HEK293 (cell line): ENCODE measurements around the gene NOP9.

Experiments used
- CTCF ChIA-PET: fragments of 350-600 bp; formaldehyde crosslinking; extraction: SDS; loops from one replicate; lab custom pipeline; 2021; ENCODE audit warnings: antibody characterized with exemption; lab: Yijun Ruan, JAX
- POLR2A ChIA-PET: fragments of 300-600 bp; formaldehyde crosslinking; extraction: SDS; loops from one replicate; lab custom pipeline; 2020; ENCODE audit warnings: antibody characterized with exemption, inconsistent platforms; lab: Yijun Ruan, JAX
- H3K27ac ChIP-seq: fragments of 200-500 bp; sonication (Bioruptor generic); 2 replicates; pipeline ENCODE4 v1.5.1; 2014; ENCODE audit warnings: low read depth, low read length, control low read depth, inconsistent platforms; ENCODE audit errors: extremely low read depth
- H3K36me3 ChIP-seq, 2 experiments: fragments of 200-500 bp in 1 of 2; sonication (Bioruptor generic) in 1 of 2; 1 replicate in 1 of 2; 2 replicates in 1 of 2; pipeline ENCODE4 v1.5.1; 2014 to 2017; ENCODE audit warnings: inconsistent platforms in 2 of 2, low read length in 2 of 2; ENCODE audit not compliant: control insufficient read depth in 2 of 2, insufficient read depth in 1 of 2
- H3K4me1 ChIP-seq: fragments of 200-500 bp; sonication (Bioruptor generic); 2 replicates; pipeline ENCODE4 v1.5.1; 2014; ENCODE audit warnings: mild to moderate bottlenecking, low read length, inconsistent platforms; ENCODE audit not compliant: control insufficient read depth, insufficient read depth
- H3K4me3 ChIP-seq: 2 replicates; pipeline ENCODE4 v1.5.1; 2011; ENCODE audit warnings: low read depth, mild to moderate bottlenecking, control low read depth, low read length, moderate library complexity
- H3K9me3 ChIP-seq: fragments of 200-500 bp; sonication (Bioruptor generic); 2 replicates; pipeline ENCODE4 v1.5.1; 2014; ENCODE audit warnings: low read depth, low read length, inconsistent platforms; ENCODE audit not compliant: control insufficient read depth, insufficient read depth
- GFI1B ChIP-seq: fragments of 450-650 bp; formaldehyde crosslinking; IDR thresholded peaks from 2 replicates; pipeline ENCODE4 v1.5.1; 2016; ENCODE audit warnings: missing biosample characterization, missing genetic modification characterization
- MZF1 ChIP-seq: fragments of 450-650 bp; formaldehyde crosslinking; IDR thresholded peaks from 2 replicates; pipeline ENCODE4 v1.5.1; 2017; ENCODE audit warnings: missing biosample characterization, missing genetic modification characterization, borderline replicate concordance
- SALL2 ChIP-seq: fragments of 450-650 bp; formaldehyde crosslinking; IDR thresholded peaks from 2 replicates; pipeline ENCODE4 v1.5.0; 2017; ENCODE audit warnings: missing biosample characterization, mild to moderate bottlenecking, missing genetic modification characterization, borderline replicate concordance
- SCRT1 ChIP-seq: fragments of 450-650 bp; formaldehyde crosslinking; IDR thresholded peaks from 2 replicates; pipeline ENCODE4 v1.5.1; 2016; ENCODE audit warnings: missing biosample characterization, missing genetic modification characterization, borderline replicate concordance
- ZEB2 ChIP-seq: fragments of 450-650 bp; formaldehyde crosslinking; IDR thresholded peaks from 2 replicates; pipeline ENCODE4 v1.5.1; 2016; ENCODE audit warnings: missing biosample characterization, missing genetic modification characterization
- ZFP37 ChIP-seq: fragments of 450-650 bp; formaldehyde crosslinking; IDR thresholded peaks from 2 replicates; pipeline ENCODE4 v1.5.1; 2016; ENCODE audit warnings: missing biosample characterization, missing genetic modification characterization
- ZNF10 ChIP-seq: fragments of 450-650 bp; formaldehyde crosslinking; IDR thresholded peaks from 2 replicates; pipeline ENCODE4 v1.5.1; 2017; ENCODE audit warnings: missing biosample characterization, missing genetic modification characterization
- ZNF174 ChIP-seq: fragments of 450-650 bp; formaldehyde crosslinking; IDR thresholded peaks from 2 replicates; pipeline ENCODE4 v1.5.0; 2017; ENCODE audit warnings: missing biosample characterization, mild to moderate bottlenecking, missing genetic modification characterization
- ZNF221 ChIP-seq: fragments of 450-650 bp; formaldehyde crosslinking; IDR thresholded peaks from 2 replicates; pipeline ENCODE4 v1.5.1; 2017; ENCODE audit warnings: missing biosample characterization, missing genetic modification characterization, borderline replicate concordance
- ZNF274 ChIP-seq, 2 experiments: fragments of 200-500 bp in 1 of 2; fragments of 450-650 bp in 1 of 2; sonication (Bioruptor generic) in 1 of 2; formaldehyde crosslinking in 1 of 2; IDR thresholded peaks; 2 replicates each; pipeline versions ENCODE4 v1.5.1 to v1.6.1; 2014 to 2016; ENCODE audit warnings: borderline replicate concordance in 1 of 2, inconsistent platforms in 1 of 2, low read length in 1 of 2, missing biosample characterization in 1 of 2, missing genetic modification characterization in 1 of 2
- ZNF580 ChIP-seq: fragments of 450-650 bp; formaldehyde crosslinking; IDR thresholded peaks from 2 replicates; pipeline ENCODE4 v1.5.1; 2016; ENCODE audit warnings: missing biosample characterization, missing genetic modification characterization
- ZNF629 ChIP-seq: fragments of 450-650 bp; formaldehyde crosslinking; IDR thresholded peaks from 2 replicates; pipeline ENCODE4 v1.5.1; 2017; ENCODE audit warnings: missing biosample characterization, missing genetic modification characterization
- ZNF639 ChIP-seq: fragments of 450-650 bp; formaldehyde crosslinking; IDR thresholded peaks from 2 replicates; pipeline ENCODE4 v1.5.1; 2016; ENCODE audit warnings: missing biosample characterization, missing genetic modification characterization
- ZNF654 ChIP-seq: fragments of 450-650 bp; formaldehyde crosslinking; IDR thresholded peaks from 2 replicates; pipeline ENCODE4 v1.5.1; 2016; ENCODE audit warnings: low read depth, missing biosample characterization, missing genetic modification characterization
- ZNF776 ChIP-seq: fragments of 450-650 bp; formaldehyde crosslinking; IDR thresholded peaks from 2 replicates; pipeline ENCODE4 v1.5.0; 2017; ENCODE audit warnings: missing biosample characterization, missing genetic modification characterization, borderline replicate concordance
- ZNF777 ChIP-seq: fragments of 450-650 bp; formaldehyde crosslinking; IDR thresholded peaks from 2 replicates; pipeline ENCODE4 v1.5.1; 2017; ENCODE audit warnings: missing biosample characterization, missing genetic modification characterization, borderline replicate concordance
- TF ChIP-seq, protein P1 (sequence below): fragments of 450-650 bp; formaldehyde crosslinking; IDR thresholded peaks from 2 replicates; pipeline ENCODE4 v1.5.1; 2016; ENCODE audit warnings: missing biosample characterization, missing genetic modification characterization
- TF ChIP-seq, protein P2 (sequence below): fragments of 450-650 bp; formaldehyde crosslinking; IDR thresholded peaks from 2 replicates; pipeline ENCODE4 v1.5.1; 2016; ENCODE audit warnings: missing biosample characterization, missing genetic modification characterization
- TF ChIP-seq, protein P3 (sequence below): fragments of 450-650 bp; formaldehyde crosslinking; optimal IDR thresholded peaks from 2 replicates; pipeline ENCODE3; 2016; ENCODE audit warnings: missing biosample characterization, mild to moderate bottlenecking, missing genetic modification characterization
- TF ChIP-seq, protein P4 (sequence below): fragments of 450-650 bp; formaldehyde crosslinking; IDR thresholded peaks from 2 replicates; pipeline ENCODE4 v1.5.1; 2016; ENCODE audit warnings: missing biosample characterization, missing genetic modification characterization

NOP9 gene

DNA sequence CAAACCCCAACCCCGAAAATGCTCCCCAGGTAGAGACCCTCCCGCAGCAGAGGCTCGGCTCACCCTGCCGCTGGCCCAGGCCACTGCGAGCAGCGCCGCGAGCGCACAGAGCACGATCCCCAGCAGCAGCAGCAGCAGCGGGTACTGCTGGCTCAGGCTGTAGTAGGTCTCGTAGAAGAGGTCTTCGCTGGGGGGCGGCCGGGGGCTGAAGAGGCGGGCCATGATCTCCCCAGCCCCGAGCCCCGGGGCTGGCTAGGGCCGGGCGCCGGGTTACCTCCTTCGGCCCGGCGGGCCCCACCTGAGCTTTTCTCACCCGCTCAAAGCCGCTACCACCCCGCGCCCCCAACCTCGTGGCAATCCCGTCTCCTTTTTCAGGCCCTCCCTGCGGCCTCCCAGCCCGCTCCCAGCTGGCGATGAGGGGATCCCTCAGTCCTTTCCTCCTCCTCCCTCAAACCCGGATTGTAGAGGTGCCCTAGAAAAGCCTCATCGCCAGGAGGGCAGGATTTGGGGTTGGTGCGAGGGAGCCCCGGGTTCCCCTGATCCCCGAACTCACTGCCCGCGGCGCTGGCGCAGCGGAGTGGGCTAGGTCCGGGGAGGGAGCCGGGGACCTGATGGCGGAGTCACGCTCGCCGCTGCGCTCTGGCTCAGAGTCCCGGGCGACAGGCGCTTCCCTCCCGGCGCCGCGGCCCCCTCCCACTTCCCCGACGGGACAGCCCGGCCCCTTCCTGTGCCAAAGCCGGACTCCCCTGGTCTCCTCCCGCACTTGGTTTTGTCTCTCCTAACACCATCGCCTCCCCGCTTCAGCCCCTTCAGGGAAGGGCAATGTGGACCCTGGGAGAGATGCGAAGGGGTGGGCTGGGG, 35.0 kb downstream of the NOP9 start, which contains the start of gene ADCY4:
TSS of gene ADCY4 (minus strand) at position 641 of the 861 bp plus-strand sequence. CDS start at position 222, 419 bp downstream.
- H3K4me1 ChIP-seq: peaks cover 4% of the 10 kb centered on the region; the same call in 1 of the 2 replicates
- no peak within 1 kb of the TSS for H3K27ac ChIP-seq
- ChIA-PET CTCF (interaction anchor here (0.7 to 16.9 kb wide), 16 partner anchors 10 to 107 kb away, joined by 3 to 468 read pairs (median 9); partner anchors contain the start of genes CBLN3, KHNYN and TINF2), POLR2A (interaction anchor here (1.8 to 2.7 kb wide), 2 partner anchors 97 to 101 kb away, joined by 10 to 21 read pairs; no protein-coding TSS in a partner anchor)
- TF ChIP-seq ZNF776 (tag by site-specific recombination) (no peak), MZF1 (tag by site-specific recombination) (no peak), ZNF654 (tag by site-specific recombination) (no peak), ZNF274 (IDR thresholded peaks at IDR 0.05; ENCODE audit: low read length) (no peak), ZNF274 (tag by site-specific recombination; IDR thresholded peaks at IDR 0.05; ENCODE audit: borderline replicate concordance) (no peak), SALL2 (no peak), ZNF629 (no peak), ZNF10 (tag by site-specific recombination) (no peak)
- TF ChIP-seq, protein P1, sequence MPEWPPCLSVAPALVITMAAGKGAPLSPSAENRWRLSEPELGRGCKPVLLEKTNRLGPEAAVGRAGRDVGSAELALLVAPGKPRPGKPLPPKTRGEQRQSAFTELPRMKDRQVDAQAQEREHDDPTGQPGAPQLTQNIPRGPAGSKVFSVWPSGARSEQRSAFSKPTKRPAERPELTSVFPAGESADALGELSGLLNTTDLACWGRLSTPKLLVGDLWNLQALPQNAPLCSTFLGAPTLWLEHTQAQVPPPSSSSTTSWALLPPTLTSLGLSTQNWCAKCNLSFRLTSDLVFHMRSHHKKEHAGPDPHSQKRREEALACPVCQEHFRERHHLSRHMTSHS (tag by site-specific recombination): no peak
- TF ChIP-seq, protein P2, sequence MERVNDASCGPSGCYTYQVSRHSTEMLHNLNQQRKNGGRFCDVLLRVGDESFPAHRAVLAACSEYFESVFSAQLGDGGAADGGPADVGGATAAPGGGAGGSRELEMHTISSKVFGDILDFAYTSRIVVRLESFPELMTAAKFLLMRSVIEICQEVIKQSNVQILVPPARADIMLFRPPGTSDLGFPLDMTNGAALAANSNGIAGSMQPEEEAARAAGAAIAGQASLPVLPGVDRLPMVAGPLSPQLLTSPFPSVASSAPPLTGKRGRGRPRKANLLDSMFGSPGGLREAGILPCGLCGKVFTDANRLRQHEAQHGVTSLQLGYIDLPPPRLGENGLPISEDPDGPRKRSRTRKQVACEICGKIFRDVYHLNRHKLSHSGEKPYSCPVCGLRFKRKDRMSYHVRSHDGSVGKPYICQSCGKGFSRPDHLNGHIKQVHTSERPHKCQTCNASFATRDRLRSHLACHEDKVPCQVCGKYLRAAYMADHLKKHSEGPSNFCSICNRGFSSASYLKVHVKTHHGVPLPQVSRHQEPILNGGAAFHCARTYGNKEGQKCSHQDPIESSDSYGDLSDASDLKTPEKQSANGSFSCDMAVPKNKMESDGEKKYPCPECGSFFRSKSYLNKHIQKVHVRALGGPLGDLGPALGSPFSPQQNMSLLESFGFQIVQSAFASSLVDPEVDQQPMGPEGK (tag by site-specific recombination): no peak
- TF ChIP-seq, protein P3, sequence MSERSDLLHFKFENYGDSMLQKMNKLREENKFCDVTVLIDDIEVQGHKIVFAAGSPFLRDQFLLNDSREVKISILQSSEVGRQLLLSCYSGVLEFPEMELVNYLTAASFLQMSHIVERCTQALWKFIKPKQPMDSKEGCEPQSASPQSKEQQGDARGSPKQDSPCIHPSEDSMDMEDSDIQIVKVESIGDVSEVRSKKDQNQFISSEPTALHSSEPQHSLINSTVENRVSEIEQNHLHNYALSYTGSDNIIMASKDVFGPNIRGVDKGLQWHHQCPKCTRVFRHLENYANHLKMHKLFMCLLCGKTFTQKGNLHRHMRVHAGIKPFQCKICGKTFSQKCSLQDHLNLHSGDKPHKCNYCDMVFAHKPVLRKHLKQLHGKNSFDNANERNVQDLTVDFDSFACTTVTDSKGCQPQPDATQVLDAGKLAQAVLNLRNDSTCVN (tag by site-specific recombination): no peak
- TF ChIP-seq, protein P4, sequence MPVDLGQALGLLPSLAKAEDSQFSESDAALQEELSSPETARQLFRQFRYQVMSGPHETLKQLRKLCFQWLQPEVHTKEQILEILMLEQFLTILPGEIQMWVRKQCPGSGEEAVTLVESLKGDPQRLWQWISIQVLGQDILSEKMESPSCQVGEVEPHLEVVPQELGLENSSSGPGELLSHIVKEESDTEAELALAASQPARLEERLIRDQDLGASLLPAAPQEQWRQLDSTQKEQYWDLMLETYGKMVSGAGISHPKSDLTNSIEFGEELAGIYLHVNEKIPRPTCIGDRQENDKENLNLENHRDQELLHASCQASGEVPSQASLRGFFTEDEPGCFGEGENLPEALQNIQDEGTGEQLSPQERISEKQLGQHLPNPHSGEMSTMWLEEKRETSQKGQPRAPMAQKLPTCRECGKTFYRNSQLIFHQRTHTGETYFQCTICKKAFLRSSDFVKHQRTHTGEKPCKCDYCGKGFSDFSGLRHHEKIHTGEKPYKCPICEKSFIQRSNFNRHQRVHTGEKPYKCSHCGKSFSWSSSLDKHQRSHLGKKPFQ (tag by site-specific recombination): no peak
- H3K4me3 ChIP-seq: no peak within 1 kb of the TSS
- H3K36me3 ChIP-seq: no peaks in the 10 kb centered on the region
- no peaks in the 10 kb centered on the region for H3K9me3 ChIP-seq

GRCh38 chr14:24335461-24336171, 36.0 kb downstream of the NOP9 start:
- no peak for TF ChIP-seq ZNF777 (tag by site-specific recombination)
- TF ChIP-seq, protein P3 (tag by site-specific recombination): no peak
- TF ChIP-seq ZNF221 (tag by site-specific recombination): no peak
- no peak for TF ChIP-seq ZFP37
- no peak for TF ChIP-seq SCRT1 (tag by site-specific recombination)
- TF ChIP-seq ZEB2 (tag by site-specific recombination): no peak
- no peak for TF ChIP-seq ZNF639 (tag by site-specific recombination)
- no peak for TF ChIP-seq ZNF580 (tag by site-specific recombination)
- no peak for TF ChIP-seq ZNF174 (tag by site-specific recombination)
- no peak for TF ChIP-seq GFI1B (tag by site-specific recombination)
- Histone ChIP-seq H3K4me1 (peaks cover 4% of the 10 kb centered on the region; the same call in 1 of the 2 replicates), H3K36me3 (no peaks in the 10 kb centered on the region), H3K4me3 (no peak overlapping the region), H3K9me3 (no peaks in the 10 kb centered on the region), H3K27ac (no peak overlapping the region)
- ChIA-PET CTCF (interaction anchor here (0.5 to 16.9 kb wide), 11 partner anchors 17 to 817 kb away, joined by 3 to 468 read pairs (median 3); partner anchors contain the start of genes CBLN3 and KHNYN), POLR2A (interaction anchor here (1.5 kb wide), 1 partner anchor 96 kb away, joined by 8 read pairs; no protein-coding TSS in a partner anchor)
